DOHH2 (cell line): ENCODE measurements around the gene SLC17A5.

Experiments used
- H3F3A ChIP-seq: fragments of 200-600 bp; sonication (generic), shearing (Covaris generic); 2 replicates; pipeline ENCODE4 v1.6.0; 2016; ENCODE audit warnings: antibody characterized with exemption, mild to moderate bottlenecking; ENCODE audit not compliant: control insufficient read depth, insufficient read depth
- H3K27ac ChIP-seq: fragments of 200-600 bp; sonication (generic); 2 replicates; pipeline ENCODE4 v1.5.1; 2014; ENCODE audit warnings: low read depth, mild to moderate bottlenecking, low read length, moderate library complexity
- H3K27me3 ChIP-seq: fragments of 200-600 bp; sonication (generic); 2 replicates; pipeline ENCODE4 v1.6.1; 2014; ENCODE audit warnings: mild to moderate bottlenecking, low read length, mixed read lengths; ENCODE audit not compliant: control insufficient read depth
- H3K36me3 ChIP-seq: fragments of 200-600 bp; sonication (generic); 2 replicates; pipeline ENCODE4 v1.6.1; 2014; ENCODE audit warnings: mild to moderate bottlenecking, low read length, moderate library complexity, mixed read lengths; ENCODE audit not compliant: control insufficient read depth
- H3K4me1 ChIP-seq: fragments of 200-600 bp; sonication (generic); 2 replicates; pipeline ENCODE4 v1.6.1; 2014; ENCODE audit warnings: mild to moderate bottlenecking, low read length, mixed read lengths; ENCODE audit not compliant: control insufficient read depth
- H3K4me2 ChIP-seq: fragments of 200-600 bp; sonication (generic); 2 replicates; pipeline ENCODE4 v1.6.0; 2014; ENCODE audit warnings: mild to moderate bottlenecking, low read length, moderate library complexity
- H3K4me3 ChIP-seq: fragments of 200-600 bp; sonication (generic); 2 replicates; pipeline ENCODE4 v1.5.1; 2014; ENCODE audit warnings: mild to moderate bottlenecking, low read length, mixed read lengths
- H3K79me2 ChIP-seq: fragments of 200-600 bp; sonication (generic); 2 replicates; pipeline ENCODE4 v1.6.1; 2014; ENCODE audit warnings: mild to moderate bottlenecking, low read length, mixed read lengths; ENCODE audit not compliant: control insufficient read depth
- H3K9me2 ChIP-seq: fragments of 200-600 bp; sonication (generic); replicated peaks from 2 replicates; pipeline ENCODE4 v1.6.1; 2014; ENCODE audit warnings: mild to moderate bottlenecking, low read length, mixed read lengths; ENCODE audit not compliant: control insufficient read depth
- H3K9me3 ChIP-seq: fragments of 200-600 bp; sonication (generic); 2 replicates; pipeline ENCODE4 v1.6.1; 2014; ENCODE audit warnings: antibody characterized with exemption, low read length, mixed read lengths; ENCODE audit not compliant: control insufficient read depth, insufficient read depth
- H4K20me1 ChIP-seq: fragments of 200-600 bp; sonication (generic); 2 replicates; pipeline ENCODE4 v1.6.0; 2014; ENCODE audit warnings: low read depth, mild to moderate bottlenecking, antibody characterized with exemption, low read length, moderate library complexity; ENCODE audit not compliant: control insufficient read depth, insufficient read depth
- CTCF ChIP-seq: fragments of 200-600 bp; sonication (generic); IDR thresholded peaks from one replicate; pipeline ENCODE4 v1.5.1; 2014; ENCODE audit warnings: antibody characterized with exemption, mild to moderate bottlenecking, low read depth, low read length; ENCODE audit not compliant: poor library complexity, severe bottlenecking
- EZH2phosphoT487 ChIP-seq: fragments of 200-600 bp; sonication (generic); IDR thresholded peaks from 2 replicates; pipeline ENCODE4 v1.6.1; 2017; ENCODE audit warnings: borderline replicate concordance, mild to moderate bottlenecking, antibody characterized with exemption, low read length, moderate library complexity, mixed read lengths

Gene SLC17A5

DNA sequence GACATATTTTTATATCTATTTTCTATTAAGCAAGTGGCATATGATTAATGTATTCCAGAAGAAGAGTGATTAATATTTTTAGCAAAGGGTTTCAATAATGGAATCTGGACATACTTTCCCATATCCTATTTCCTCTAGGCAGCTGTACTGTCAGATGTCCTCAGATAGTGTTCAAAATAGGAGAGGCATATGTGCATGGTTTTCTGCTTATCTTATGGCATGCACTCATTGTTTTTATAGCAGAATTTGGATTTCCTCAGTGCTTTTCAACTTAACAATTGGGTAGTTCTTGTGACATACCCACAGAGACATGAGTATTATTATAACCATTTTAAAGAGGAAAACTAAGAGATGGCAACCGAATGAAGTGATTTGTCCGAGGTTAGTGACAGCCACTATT is 12.6 kb upstream of the SLC17A5 start:
- no peaks in the 10 kb centered on the region for H3K9me2 ChIP-seq
- no peaks in the 10 kb centered on the region for H4K20me1 ChIP-seq
- no peak overlapping the region for H3K27ac ChIP-seq
- no peaks in the 10 kb centered on the region for H3F3A ChIP-seq
- H3K4me2 ChIP-seq: no peak overlapping the region
- no peak overlapping the region for H3K4me3 ChIP-seq
- H3K27me3 ChIP-seq: peaks cover 23% of the 10 kb centered on the region
- no peaks in the 10 kb centered on the region for H3K4me1 ChIP-seq
- no peaks in the 10 kb centered on the region for H3K36me3 ChIP-seq
- no peak for TF ChIP-seq EZH2phosphoT487
- TF ChIP-seq CTCF: no peak
- no peaks in the 10 kb centered on the region for H3K9me3 ChIP-seq
- H3K79me2 ChIP-seq: no peaks in the 10 kb centered on the region

DNA sequence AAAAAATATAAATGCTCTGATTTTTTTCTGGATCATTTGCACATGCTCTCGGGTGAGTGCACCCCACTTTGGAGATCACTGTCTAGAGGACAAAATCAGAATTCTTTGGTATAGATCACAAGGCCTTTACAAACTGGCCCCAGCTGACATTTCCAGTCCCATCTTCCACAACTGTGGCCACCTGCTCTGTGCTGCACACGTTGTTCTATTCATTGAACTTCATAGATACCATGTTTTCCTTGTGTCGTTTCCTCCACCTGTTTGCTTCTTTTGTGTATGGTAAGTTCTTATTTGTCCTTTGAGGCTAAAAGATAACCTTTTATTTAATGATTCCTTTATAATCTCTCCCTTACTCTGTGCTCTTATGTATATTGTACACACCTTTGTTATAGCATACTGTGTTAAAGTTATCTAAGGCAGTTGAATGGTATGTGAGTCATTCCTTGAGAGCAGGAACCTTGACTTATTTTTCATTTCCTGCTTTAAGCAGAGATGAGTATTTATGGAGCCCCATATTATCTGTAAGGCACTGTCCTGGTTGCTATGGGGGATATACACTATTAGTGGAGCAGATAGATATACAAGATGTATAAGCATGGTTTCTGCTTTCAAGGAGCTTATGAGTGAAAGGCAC is 12.0 kb upstream of the SLC17A5 start:
- H4K20me1 ChIP-seq: no peaks in the 10 kb centered on the region
- no peaks in the 10 kb centered on the region for H3K4me1 ChIP-seq
- H3K27ac ChIP-seq: no peak overlapping the region
- H3K9me3 ChIP-seq: no peaks in the 10 kb centered on the region
- TF ChIP-seq CTCF (no peak), EZH2phosphoT487 (no peak)
- no peak overlapping the region for H3K4me2 ChIP-seq
- no peaks in the 10 kb centered on the region for H3K36me3 ChIP-seq
- no peak overlapping the region for H3K4me3 ChIP-seq
- no peaks in the 10 kb centered on the region for H3K9me2 ChIP-seq
- peaks cover 23% of the 10 kb centered on the region for H3K27me3 ChIP-seq
- no peaks in the 10 kb centered on the region for H3F3A ChIP-seq
- no peaks in the 10 kb centered on the region for H3K79me2 ChIP-seq

DNA sequence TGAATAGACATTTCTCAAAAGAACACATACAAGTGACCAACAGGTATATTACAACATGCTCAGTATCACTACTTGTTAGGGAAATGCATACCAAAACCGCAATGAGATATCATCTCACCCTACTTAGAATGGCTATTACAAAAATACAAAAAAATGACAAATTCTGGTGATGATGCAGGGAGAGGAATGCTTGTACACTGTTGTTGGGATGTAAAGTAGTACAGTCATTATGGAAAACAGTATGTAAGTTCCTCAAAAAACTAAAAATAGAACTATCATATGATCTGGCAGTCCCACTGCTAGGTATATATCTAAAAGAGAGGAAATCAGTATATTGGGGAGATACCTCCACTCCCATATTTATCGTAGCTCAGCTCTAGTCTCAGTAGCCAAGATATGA is 10.9 kb upstream of the SLC17A5 start:
- no peak overlapping the region for H3K4me3 ChIP-seq
- H4K20me1 ChIP-seq: no peaks in the 10 kb centered on the region
- no peaks in the 10 kb centered on the region for H3F3A ChIP-seq
- no peaks in the 10 kb centered on the region for H3K9me3 ChIP-seq
- peaks cover 17% of the 10 kb centered on the region for H3K27me3 ChIP-seq
- H3K9me2 ChIP-seq: no peaks in the 10 kb centered on the region
- TF ChIP-seq EZH2phosphoT487 (no peak), CTCF (no peak)
- no peak overlapping the region for H3K4me2 ChIP-seq
- no peaks in the 10 kb centered on the region for H3K36me3 ChIP-seq
- H3K4me1 ChIP-seq: no peaks in the 10 kb centered on the region
- H3K79me2 ChIP-seq: no peaks in the 10 kb centered on the region
- no peak overlapping the region for H3K27ac ChIP-seq
